Thyroid gland (tissue), 4 donors: ENCODE measurements around the gene EIF3A.

ENCODE experiments used
- POLR2A ChIP-seq, 2 donors: fragments of 450-650 bp; IDR thresholded peaks; one replicate each; pipeline ENCODE4 v1.6.1; 2017; ENCODE audit warnings: antibody characterized with exemption in 2 of 2, mild to moderate bottlenecking in 2 of 2, moderate library complexity in 1 of 2
- TF ChIP-seq, protein P1 (sequence below), 6 experiments: fragments of 200-600 bp in 3 of 6; fragments of 450-650 bp in 3 of 6; sonication (generic) in 3 of 6; IDR thresholded peaks; one replicate each; pipeline ENCODE4 v1.5.1; 2016 to 2019; ENCODE audit warnings: antibody characterized with exemption in 6 of 6, mild to moderate bottlenecking in 2 of 6, inconsistent platforms in 1 of 6, moderate library complexity in 1 of 6

DNA sequence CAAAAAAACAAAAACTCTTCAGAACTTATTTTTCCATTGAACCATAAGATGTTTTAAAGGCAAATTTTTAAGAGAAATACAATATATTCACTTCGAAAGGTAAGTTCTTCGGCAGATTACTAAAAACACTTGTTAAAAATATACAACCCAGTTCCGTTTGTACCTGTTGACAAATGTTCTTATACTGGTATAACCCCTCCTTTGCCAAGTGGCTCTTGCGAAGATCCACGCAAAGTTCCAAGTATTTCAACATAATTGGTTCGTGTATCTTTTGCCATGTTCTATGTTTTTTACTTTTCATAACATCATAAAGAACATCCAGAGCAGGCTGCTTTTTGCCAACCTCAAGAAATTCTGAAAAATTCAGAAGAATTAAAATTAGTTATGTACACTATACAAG is 7.0 kb downstream of the EIF3A start:
- TF ChIP-seq, protein P1, sequence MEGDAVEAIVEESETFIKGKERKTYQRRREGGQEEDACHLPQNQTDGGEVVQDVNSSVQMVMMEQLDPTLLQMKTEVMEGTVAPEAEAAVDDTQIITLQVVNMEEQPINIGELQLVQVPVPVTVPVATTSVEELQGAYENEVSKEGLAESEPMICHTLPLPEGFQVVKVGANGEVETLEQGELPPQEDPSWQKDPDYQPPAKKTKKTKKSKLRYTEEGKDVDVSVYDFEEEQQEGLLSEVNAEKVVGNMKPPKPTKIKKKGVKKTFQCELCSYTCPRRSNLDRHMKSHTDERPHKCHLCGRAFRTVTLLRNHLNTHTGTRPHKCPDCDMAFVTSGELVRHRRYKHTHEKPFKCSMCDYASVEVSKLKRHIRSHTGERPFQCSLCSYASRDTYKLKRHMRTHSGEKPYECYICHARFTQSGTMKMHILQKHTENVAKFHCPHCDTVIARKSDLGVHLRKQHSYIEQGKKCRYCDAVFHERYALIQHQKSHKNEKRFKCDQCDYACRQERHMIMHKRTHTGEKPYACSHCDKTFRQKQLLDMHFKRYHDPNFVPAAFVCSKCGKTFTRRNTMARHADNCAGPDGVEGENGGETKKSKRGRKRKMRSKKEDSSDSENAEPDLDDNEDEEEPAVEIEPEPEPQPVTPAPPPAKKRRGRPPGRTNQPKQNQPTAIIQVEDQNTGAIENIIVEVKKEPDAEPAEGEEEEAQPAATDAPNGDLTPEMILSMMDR (IDR thresholded peaks at IDR 0.05), result no peak
- no peak for TF ChIP-seq POLR2A (IDR thresholded peaks at IDR 0.05)
